Breast epithelium (tissue), 4 donors: ENCODE measurements around the gene CCDC24. TPM values are rescaled to one million over a fixed set of nuclear protein-coding genes. Genes with fewer than 3 reads are reported as not detected.

ENCODE experiments used
- DNase-seq, 2 donors: peaks; one replicate each; pipeline ENCODE4 v3.0.0-alpha.2; 2019; ENCODE audit warnings: low spot score in 2 of 2
- H3K27ac ChIP-seq, 2 donors: fragments of 200-600 bp; sonication (generic) in 1 of 2; one replicate each; pipeline ENCODE4 v1.5.1; 2016 to 2019; ENCODE audit warnings: mild to moderate bottlenecking in 1 of 2
- H3K27me3 ChIP-seq, 2 donors: fragments of 200-600 bp; sonication (generic) in 1 of 2; one replicate each; pipeline versions ENCODE4 v1.5.1 to v1.6.0; 2017 to 2019; ENCODE audit warnings: control low read depth in 1 of 2, mild to moderate bottlenecking in 1 of 2
- H3K36me3 ChIP-seq: fragments of 200-600 bp; one replicate; pipeline ENCODE4 v1.5.1; 2019
- H3K4me1 ChIP-seq, 2 donors: fragments of 200-600 bp; sonication (generic); one replicate each; pipeline ENCODE4 v1.5.1; 2016 to 2019; ENCODE audit warnings: control low read depth in 1 of 2
- H3K4me3 ChIP-seq, 3 donors: fragments of 200-600 bp; sonication (generic); 1 replicate in 2 of 3; 2 replicates in 1 of 3; pipeline ENCODE4 v1.5.1; 2016 to 2019; ENCODE audit warnings: mild to moderate bottlenecking in 3 of 3, moderate library complexity in 2 of 3
- H3K9me3 ChIP-seq, 2 donors: fragments of 200-600 bp; sonication (generic) in 1 of 2; one replicate each; pipeline ENCODE4 v1.5.1; 2016 to 2019; ENCODE audit warnings: control low read depth in 1 of 2
- POLR2A ChIP-seq: fragments of 450-650 bp; IDR thresholded peaks from one replicate; pipeline ENCODE4 v1.6.1; 2016; ENCODE audit warnings: antibody characterized with exemption, mild to moderate bottlenecking, moderate library complexity
- POLR2AphosphoS5 ChIP-seq, 3 donors: sonication (generic); formaldehyde crosslinking; IDR thresholded peaks; one replicate each; pipeline ENCODE4 v1.6.1; 2017; ENCODE audit warnings: antibody characterized with exemption in 3 of 3
- intact Hi-C: fragments of 100-400 bp; cut with DNase I; formaldehyde crosslinking; loops from one replicate; pipeline ENCODE4 v1.15.1; 2023; ENCODE audit warnings: low total_unique reads
- total RNA-seq, 3 donors: library from RNA; depleted of rRNA; stranded (reverse); fragments of >200 nt; gene quantifications; one replicate each; pipeline ENCODE4 v1.1.0, GENCODE V29; 2016
- TF ChIP-seq, protein P1 (sequence below), 3 donors: fragments of 450-650 bp; IDR thresholded peaks; one replicate each; pipeline ENCODE4 v1.5.1; 2016 to 2017; ENCODE audit warnings: antibody characterized with exemption in 3 of 3, mild to moderate bottlenecking in 3 of 3, moderate library complexity in 3 of 3

Gene CCDC24
- total RNA-seq, 3 donors from 2014 or later: 5.4 to 12.5 (median 12.3) TPM

DNA sequence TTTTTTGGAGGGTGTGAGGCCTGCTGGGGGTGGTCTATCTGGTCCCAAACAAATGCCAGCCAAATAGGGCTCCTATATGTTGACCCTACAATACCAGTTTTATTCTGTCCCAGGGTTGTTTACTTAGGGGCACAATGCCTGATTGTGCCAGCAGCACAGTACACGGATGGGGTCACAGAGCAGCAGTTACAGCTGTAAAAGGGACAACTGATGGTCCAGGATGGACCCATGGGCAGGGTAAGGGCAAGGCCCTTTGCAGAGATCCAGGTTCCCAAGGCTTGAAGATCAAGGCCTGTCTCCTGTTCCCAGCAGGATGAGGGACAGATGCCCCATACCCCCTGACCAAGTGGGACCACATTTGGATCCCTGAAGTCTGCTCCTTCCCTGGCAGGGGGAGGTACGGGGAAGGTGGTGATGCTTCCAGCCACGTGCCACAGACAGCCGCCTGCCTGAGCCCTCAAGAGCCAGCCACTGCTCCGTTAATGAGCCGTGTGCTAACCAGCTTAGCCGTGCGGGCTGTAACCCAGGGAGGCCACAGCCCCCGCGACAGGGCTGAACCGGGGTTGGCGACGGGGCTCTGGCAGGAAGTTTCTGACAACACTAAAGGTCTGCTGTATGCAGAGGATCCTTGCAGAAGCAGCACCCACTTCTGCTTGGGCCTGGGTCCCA lies 21.7 kb downstream of the CCDC24 start:
- Histone ChIP-seq H3K4me1 (no peaks in the 10 kb centered on the region), H3K27me3 (no peaks in the 10 kb centered on the region), H3K36me3 (no peaks in the 10 kb centered on the region), H3K9me3 (no peaks in the 10 kb centered on the region), H3K4me3 (no peak overlapping the region), H3K27ac (no peak overlapping the region)
- intact Hi-C loops: no loop called here
- no peak for DNase-seq
- TF ChIP-seq POLR2AphosphoS5 (IDR thresholded peaks at IDR 0.05) (no peak), POLR2A (no peak)
- TF ChIP-seq, protein P1, sequence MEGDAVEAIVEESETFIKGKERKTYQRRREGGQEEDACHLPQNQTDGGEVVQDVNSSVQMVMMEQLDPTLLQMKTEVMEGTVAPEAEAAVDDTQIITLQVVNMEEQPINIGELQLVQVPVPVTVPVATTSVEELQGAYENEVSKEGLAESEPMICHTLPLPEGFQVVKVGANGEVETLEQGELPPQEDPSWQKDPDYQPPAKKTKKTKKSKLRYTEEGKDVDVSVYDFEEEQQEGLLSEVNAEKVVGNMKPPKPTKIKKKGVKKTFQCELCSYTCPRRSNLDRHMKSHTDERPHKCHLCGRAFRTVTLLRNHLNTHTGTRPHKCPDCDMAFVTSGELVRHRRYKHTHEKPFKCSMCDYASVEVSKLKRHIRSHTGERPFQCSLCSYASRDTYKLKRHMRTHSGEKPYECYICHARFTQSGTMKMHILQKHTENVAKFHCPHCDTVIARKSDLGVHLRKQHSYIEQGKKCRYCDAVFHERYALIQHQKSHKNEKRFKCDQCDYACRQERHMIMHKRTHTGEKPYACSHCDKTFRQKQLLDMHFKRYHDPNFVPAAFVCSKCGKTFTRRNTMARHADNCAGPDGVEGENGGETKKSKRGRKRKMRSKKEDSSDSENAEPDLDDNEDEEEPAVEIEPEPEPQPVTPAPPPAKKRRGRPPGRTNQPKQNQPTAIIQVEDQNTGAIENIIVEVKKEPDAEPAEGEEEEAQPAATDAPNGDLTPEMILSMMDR (IDR thresholded peaks at IDR 0.05): no peak

DNA sequence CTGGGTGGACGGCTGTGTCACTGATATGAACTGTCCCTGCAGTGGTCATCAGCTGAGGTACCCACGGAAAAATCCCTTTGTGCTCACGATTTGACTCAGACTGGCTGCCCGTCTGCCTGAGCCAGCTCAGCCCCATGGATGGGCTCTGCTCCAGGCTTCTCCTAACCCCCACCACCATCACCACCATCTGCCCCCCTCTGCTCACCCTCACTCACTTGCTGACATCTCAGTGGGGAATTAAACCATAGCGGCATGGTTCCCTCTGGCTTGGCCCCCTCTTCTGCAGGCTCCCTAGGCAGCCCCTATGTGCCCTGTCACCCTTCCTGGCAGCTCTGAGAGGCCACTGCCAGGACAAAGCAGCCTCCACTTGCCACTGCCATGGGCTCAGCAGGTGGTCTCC lies 22.6 kb downstream of the CCDC24 start:
- intact Hi-C loops: no loop called here
- DNase-seq: no peak
- Histone ChIP-seq H3K27ac (no peak overlapping the region), H3K4me3 (no peak overlapping the region), H3K27me3 (no peaks in the 10 kb centered on the region), H3K36me3 (no peaks in the 10 kb centered on the region), H3K9me3 (no peaks in the 10 kb centered on the region), H3K4me1 (no peaks in the 10 kb centered on the region)
- TF ChIP-seq POLR2AphosphoS5 (IDR thresholded peaks at IDR 0.05): no peak
- TF ChIP-seq POLR2A: no peak
- TF ChIP-seq, protein P1 (IDR thresholded peaks at IDR 0.05): no peak

DNA sequence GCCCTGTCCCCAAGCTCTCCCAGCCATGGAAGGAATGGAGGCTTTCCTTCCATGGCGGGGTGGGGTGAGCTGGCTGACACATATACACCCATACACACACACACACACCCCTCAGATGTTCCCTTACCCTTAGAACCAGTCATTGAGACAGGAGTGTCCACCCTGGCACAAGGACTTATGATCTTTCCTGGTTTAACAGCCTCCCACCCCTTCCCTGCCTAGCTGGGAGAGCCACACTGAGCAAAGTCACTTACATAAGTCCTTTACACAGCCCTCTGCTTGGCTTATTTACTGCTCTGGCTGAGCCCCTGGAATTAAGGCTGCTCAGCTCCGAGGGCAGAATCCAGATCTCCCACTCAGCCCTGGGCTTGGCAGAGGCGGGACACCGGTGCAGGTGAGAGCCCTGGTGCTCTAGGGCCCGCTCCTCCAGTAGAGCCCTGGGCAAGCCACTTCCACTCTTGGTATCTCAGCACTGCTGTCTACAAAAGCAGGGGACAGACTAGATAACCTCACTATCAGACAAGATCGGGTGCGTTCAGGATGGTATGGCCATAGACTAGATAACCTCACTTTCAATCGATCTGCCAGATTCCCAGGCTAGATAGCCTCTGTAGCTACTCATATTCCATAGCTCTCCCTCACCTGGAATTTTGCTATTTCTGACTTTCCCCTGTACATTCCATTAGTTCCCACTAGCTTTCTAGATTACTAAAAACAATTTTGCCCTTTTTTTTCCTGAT lies 23.1 kb downstream of the CCDC24 start:
- Histone ChIP-seq H3K4me1 (no peaks in the 10 kb centered on the region), H3K27ac (no peak overlapping the region), H3K36me3 (no peaks in the 10 kb centered on the region), H3K9me3 (no peaks in the 10 kb centered on the region), H3K4me3 (no peak overlapping the region), H3K27me3 (no peaks in the 10 kb centered on the region)
- no peak for TF ChIP-seq POLR2AphosphoS5 (IDR thresholded peaks at IDR 0.05)
- TF ChIP-seq, protein P1 (IDR thresholded peaks at IDR 0.05): no peak
- TF ChIP-seq POLR2A: no peak
- intact Hi-C loops: no loop called here
- DNase-seq: no peak

DNA sequence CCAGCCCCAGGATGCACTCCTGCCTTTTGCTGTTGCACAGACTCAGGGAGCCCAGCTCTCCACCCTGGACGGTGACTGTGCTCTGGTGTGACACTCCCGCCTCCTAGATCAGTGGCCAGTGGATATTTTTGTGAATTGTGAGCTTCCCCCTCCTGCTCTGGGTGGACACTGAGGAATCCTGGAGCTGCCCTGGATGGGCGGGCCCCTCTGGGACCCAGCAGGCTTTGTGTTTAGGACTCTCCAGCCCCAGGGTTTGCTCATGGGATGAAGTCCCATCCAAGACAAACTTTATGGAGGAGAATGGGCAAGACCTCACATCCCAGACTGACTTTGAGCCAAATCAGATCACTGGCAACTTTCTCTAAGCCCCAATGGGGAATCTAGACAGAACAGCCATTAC lies 23.8 kb downstream of the CCDC24 start:
- H3K4me3 ChIP-seq: no peak overlapping the region
- no peaks in the 10 kb centered on the region for H3K9me3 ChIP-seq
- H3K36me3 ChIP-seq: no peaks in the 10 kb centered on the region
- intact Hi-C loops: no loop called here
- H3K27me3 ChIP-seq: no peaks in the 10 kb centered on the region
- no peaks in the 10 kb centered on the region for H3K4me1 ChIP-seq
- no peak overlapping the region for H3K27ac ChIP-seq
- TF ChIP-seq, protein P1 (IDR thresholded peaks at IDR 0.05): no peak
- TF ChIP-seq POLR2AphosphoS5 (IDR thresholded peaks at IDR 0.05) (no peak), POLR2A (no peak)
- DNase-seq: no peak
